ENCODE data around the gene NTSR2.

DNA sequence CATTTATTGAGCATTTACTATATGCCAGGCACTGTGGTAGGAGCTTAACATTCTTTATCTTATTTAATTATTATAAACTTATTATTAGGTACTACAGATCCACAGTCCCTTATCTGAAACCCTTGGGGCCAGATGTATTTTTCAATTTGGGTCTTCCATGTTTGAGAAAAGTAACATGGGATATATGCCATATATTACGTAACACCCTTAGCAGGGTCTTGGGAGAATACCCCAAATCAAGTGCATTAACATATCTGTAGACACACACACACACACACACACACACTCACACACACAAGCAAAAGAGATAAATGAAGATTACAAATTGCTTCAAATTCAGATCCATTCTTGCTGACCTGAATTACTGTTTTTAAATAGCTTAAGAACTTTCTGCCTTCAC lies 13.7 kb downstream of the NTSR2 start:
- TF ChIP-seq POLR2A (IDR thresholded peaks at IDR 0.05) (no peak), EP300 (IDR thresholded peaks at IDR 0.05) (no peak)
- TF ChIP-seq, protein P1, sequence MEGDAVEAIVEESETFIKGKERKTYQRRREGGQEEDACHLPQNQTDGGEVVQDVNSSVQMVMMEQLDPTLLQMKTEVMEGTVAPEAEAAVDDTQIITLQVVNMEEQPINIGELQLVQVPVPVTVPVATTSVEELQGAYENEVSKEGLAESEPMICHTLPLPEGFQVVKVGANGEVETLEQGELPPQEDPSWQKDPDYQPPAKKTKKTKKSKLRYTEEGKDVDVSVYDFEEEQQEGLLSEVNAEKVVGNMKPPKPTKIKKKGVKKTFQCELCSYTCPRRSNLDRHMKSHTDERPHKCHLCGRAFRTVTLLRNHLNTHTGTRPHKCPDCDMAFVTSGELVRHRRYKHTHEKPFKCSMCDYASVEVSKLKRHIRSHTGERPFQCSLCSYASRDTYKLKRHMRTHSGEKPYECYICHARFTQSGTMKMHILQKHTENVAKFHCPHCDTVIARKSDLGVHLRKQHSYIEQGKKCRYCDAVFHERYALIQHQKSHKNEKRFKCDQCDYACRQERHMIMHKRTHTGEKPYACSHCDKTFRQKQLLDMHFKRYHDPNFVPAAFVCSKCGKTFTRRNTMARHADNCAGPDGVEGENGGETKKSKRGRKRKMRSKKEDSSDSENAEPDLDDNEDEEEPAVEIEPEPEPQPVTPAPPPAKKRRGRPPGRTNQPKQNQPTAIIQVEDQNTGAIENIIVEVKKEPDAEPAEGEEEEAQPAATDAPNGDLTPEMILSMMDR (IDR thresholded peaks at IDR 0.05): no peak
